Right kidney (tissue), 1 donor: Measurements from ENCODE around the gene WNT2B.

ENCODE experiments used
- DNase-seq: peaks from one replicate; pipeline ENCODE4 v3.0.0-alpha.2; 2016

WNT2B gene

DNA sequence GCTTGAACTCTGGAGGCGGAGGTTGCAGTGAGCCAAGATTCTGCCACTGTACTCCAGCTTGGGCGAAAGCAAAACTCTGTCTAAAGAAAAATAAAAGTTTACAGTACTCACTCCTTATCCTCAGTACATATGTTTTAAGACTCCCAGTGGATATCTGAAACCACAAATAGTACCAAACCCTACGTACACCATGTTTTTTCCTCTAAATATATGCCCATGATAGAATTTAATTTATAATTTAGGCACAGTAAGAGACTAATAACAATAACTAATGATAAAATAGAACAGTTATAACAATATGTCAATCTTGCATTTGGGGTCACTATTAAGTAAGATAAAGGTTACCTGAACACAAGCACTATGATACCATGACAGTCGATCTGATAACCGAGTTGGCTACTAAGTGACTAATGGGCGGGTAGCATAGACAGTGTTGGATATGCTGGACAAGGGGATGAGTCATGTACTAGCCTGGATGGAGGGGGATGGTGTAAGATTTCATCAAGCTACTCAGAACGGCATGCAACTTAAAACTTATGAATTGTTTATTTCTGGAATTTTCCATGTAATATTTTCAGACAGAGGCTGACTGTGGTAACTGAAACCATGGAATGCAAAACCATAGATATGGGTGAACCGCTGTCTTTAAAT lies 66.5 kb downstream of the WNT2B start:
- DNase-seq = no peak

DNA sequence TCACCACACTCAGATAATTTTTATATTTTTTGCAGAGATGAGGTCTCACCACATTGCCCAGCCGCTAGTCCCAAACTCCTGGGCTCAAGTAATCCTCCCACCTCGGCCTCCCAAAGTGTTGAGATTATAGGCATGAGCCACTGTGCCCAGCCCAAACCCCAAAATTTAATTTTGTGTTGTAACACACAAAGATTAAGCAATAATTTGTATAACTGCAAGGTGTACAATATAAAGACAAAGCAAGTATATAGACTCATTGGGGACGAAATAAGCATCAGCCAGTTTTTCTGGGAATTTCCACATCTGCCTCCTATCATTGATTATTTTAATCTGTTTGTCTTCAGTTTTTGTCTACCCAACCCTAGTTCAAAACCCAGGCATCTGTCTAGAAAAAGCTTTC lies 67.5 kb downstream of the WNT2B start:
- DNase-seq = no peak
